Sigmoid colon (tissue), 7 donors: ENCODE data around the gene TMEM119. TPM values are rescaled to one million over a fixed set of nuclear protein-coding genes. Genes with fewer than 3 reads are reported as not detected.
"Not testable (repeated sequence)": the region's sequence is repeated elsewhere in the genome, so short reads cannot be mapped to it uniquely, and the experiment has no call there.

Experiments
- DNase-seq: peaks from one replicate; pipeline ENCODE4 v3.0.0-alpha.2; 2019
- H3K27ac ChIP-seq, 4 donors: fragments of 200-600 bp; sonication (generic); one replicate each; pipeline ENCODE4 v1.5.1; 2016 to 2019; ENCODE audit warnings: mild to moderate bottlenecking in 1 of 4
- H3K27me3 ChIP-seq, 3 donors: fragments of 200-600 bp; sonication (generic); one replicate each; pipeline ENCODE4 v1.5.1; 2019; ENCODE audit warnings: mild to moderate bottlenecking in 1 of 3
- H3K36me3 ChIP-seq, 4 donors: fragments of 200-600 bp; sonication (generic); one replicate each; pipeline ENCODE4 v1.5.1; 2016 to 2019
- H3K4me1 ChIP-seq, 4 donors: fragments of 200-600 bp; sonication (generic); one replicate each; pipeline ENCODE4 v1.5.1; 2017 to 2019
- H3K4me3 ChIP-seq, 4 donors: fragments of 200-600 bp; sonication (generic); one replicate each; pipeline ENCODE4 v1.5.1; 2017 to 2019; ENCODE audit warnings: mild to moderate bottlenecking in 2 of 4, moderate library complexity in 1 of 4
- H3K9me3 ChIP-seq, 4 donors: fragments of 200-600 bp in 3 of 4; sonication (generic) in 3 of 4; one replicate each; pipeline versions ENCODE4 v1.5.1 to v1.6.1; 2013 to 2019
- EP300 ChIP-seq, 4 donors: sonication (generic); formaldehyde crosslinking; IDR thresholded peaks; one replicate each; pipeline ENCODE4 v1.6.1; 2017; ENCODE audit warnings: antibody characterized with exemption in 4 of 4
- POLR2A ChIP-seq, 2 donors: fragments of 450-650 bp; IDR thresholded peaks; one replicate each; pipeline ENCODE4 v1.6.1; 2016; ENCODE audit warnings: antibody characterized with exemption in 2 of 2, mild to moderate bottlenecking in 2 of 2, moderate library complexity in 2 of 2
- POLR2AphosphoS5 ChIP-seq, 4 donors: sonication (generic); formaldehyde crosslinking; IDR thresholded peaks; one replicate each; pipeline ENCODE4 v1.6.1; 2017; ENCODE audit warnings: antibody characterized with exemption in 4 of 4
- WGBS, 2 donors: extraction: QIAGEN DNeasy Blood & Tissue Kit; methylation state at CpG; one replicate each; pipeline ENCODE4 v1.1.7; 2013; 5-methylcytosine and 5-hydroxymethylcytosine counted together
- intact Hi-C: fragments of 100-400 bp; cut with DNase I; formaldehyde crosslinking; loops from one replicate; pipeline ENCODE4 v1.15.1; 2023
- polyA plus RNA-seq, 3 donors: library from polyadenylated mRNA; stranded (reverse); fragments of 200-250 nt; gene quantifications; one replicate each; pipeline ENCODE4 v1.2.3, GENCODE V29; 2013
- total RNA-seq, 4 donors: library from RNA; depleted of rRNA; stranded (reverse); fragments of >200 nt; gene quantifications; one replicate each; pipeline ENCODE4 v1.1.0, GENCODE V29; 2016
- TF ChIP-seq, protein P1 (sequence below), 4 experiments: fragments of 450-650 bp in 3 of 4; fragments of 200-600 bp in 1 of 4; IDR thresholded peaks; one replicate each; pipeline ENCODE4 v1.5.1; 2016 to 2019; ENCODE audit warnings: antibody characterized with exemption in 4 of 4, mild to moderate bottlenecking in 3 of 4, moderate library complexity in 2 of 4
- donor health status: healthy with polysubstance abuse.
- donor health status: Bipolar disorder and iron deficiency.
- donor health status: healthy.

The TMEM119 gene
- total and polyA plus RNA-seq, 7 donors: 0.95 to 16.9 (median 6.3) TPM

DNA sequence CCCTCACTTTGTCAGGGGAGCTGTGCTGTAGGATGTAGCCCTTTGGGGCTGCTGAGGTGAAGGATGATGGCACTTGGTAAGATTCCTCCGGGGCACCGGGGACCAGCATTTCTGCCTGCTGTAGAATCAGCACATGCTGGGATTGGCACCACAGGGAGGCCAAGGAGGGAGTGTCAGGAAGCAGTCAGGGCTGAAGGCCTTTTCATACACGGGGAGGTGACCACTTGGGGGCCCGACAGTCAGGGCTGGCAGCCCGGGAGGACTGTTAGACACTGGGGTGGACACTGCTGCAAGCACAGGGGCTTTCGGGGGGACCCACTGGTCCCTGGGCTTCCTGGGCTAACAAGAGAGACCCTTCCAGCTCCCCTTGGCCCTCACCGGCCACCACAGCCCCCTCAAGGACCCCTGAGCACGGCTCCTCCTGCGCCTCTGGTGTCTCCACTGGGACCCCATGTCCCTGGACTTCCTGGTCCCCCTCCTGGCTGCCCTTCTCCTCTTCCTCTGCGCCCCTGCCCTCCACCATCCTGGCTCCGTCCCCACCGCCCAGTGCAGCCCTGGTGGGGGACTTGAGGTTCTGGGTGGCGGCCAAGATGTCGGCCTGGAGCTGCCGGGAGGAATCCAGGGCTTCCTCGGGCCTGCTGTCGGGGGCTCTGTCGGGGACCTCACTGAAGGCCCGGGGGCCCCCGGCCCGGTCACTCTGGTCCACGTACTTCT is 6.5 kb downstream of the TMEM119 start:
- intact Hi-C loops: no loop called here
- H3K4me3 ChIP-seq: no peak overlapping the region
- H3K27me3 ChIP-seq: no peaks in the 10 kb centered on the region
- no peak overlapping the region for H3K27ac ChIP-seq
- 88% methylated on average over 22 of the region's 22 CpGs for WGBS, 2 donors
- DNase-seq: no peak
- TF ChIP-seq EP300 (IDR thresholded peaks at IDR 0.05): no peak
- TF ChIP-seq POLR2AphosphoS5 (IDR thresholded peaks at IDR 0.05): no peak
- TF ChIP-seq, protein P1, sequence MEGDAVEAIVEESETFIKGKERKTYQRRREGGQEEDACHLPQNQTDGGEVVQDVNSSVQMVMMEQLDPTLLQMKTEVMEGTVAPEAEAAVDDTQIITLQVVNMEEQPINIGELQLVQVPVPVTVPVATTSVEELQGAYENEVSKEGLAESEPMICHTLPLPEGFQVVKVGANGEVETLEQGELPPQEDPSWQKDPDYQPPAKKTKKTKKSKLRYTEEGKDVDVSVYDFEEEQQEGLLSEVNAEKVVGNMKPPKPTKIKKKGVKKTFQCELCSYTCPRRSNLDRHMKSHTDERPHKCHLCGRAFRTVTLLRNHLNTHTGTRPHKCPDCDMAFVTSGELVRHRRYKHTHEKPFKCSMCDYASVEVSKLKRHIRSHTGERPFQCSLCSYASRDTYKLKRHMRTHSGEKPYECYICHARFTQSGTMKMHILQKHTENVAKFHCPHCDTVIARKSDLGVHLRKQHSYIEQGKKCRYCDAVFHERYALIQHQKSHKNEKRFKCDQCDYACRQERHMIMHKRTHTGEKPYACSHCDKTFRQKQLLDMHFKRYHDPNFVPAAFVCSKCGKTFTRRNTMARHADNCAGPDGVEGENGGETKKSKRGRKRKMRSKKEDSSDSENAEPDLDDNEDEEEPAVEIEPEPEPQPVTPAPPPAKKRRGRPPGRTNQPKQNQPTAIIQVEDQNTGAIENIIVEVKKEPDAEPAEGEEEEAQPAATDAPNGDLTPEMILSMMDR (IDR thresholded peaks at IDR 0.05): no peak
- TF ChIP-seq POLR2A (IDR thresholded peaks at IDR 0.05): no peak
- H3K36me3 ChIP-seq: no peaks in the 10 kb centered on the region
- H3K9me3 ChIP-seq: no peaks in the 10 kb centered on the region
- H3K4me1 ChIP-seq: no peaks in the 10 kb centered on the region

DNA sequence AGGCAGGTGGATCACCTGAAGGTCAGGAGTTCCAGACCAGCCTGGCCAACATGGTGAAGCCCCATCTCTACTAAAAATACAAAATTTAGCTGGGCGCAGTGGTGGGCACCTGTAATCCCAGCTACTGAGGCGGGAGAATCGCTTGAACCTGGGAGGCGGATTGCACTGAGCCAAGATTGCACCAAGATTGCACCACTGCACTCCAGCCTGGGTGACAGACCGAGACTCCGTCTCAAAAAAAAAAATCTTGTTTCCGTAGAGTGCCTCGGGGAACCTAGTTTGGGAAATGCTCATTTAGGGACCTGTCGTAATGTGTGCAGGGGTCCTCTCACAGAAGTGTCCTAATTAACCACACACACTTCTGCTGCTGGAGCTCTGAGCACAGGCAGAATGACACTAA is 7.4 kb downstream of the TMEM119 start:
- intact Hi-C loops, H3K27me3 ChIP-seq, H3K9me3 ChIP-seq, DNase-seq, H3K27ac ChIP-seq, H3K4me3 ChIP-seq, H3K36me3 ChIP-seq, H3K4me1 ChIP-seq: not testable (repeated sequence)
- 90 to 92% methylated on average over 9 of the region's 9 CpGs for WGBS, 2 donors

DNA sequence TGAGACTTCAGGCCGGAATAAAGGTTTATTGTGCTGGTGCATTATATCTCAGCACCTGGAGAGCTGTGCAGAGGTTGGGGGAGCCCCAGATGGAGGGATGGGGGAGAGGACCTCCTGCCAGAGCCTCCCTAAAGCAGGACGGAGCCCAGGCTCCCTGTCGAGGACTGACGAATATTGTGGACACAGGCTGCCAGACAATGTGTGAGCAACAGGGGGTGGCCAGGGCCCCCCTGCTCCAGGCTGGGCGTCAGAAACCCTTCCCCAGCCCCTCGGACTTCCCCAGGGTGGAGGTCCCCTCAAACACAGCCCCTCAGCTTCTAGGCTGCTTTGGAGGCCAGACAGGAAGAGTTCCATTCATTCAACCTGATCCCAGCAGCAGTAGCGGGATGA is 8.0 kb downstream of the TMEM119 start:
- no peaks in the 10 kb centered on the region for H3K36me3 ChIP-seq
- TF ChIP-seq EP300 (IDR thresholded peaks at IDR 0.05) (no peak), POLR2A (IDR thresholded peaks at IDR 0.05) (no peak), POLR2AphosphoS5 (IDR thresholded peaks at IDR 0.05) (no peak)
- TF ChIP-seq, protein P1 (IDR thresholded peaks at IDR 0.05): no peak
- intact Hi-C loops: no loop called here

DNA sequence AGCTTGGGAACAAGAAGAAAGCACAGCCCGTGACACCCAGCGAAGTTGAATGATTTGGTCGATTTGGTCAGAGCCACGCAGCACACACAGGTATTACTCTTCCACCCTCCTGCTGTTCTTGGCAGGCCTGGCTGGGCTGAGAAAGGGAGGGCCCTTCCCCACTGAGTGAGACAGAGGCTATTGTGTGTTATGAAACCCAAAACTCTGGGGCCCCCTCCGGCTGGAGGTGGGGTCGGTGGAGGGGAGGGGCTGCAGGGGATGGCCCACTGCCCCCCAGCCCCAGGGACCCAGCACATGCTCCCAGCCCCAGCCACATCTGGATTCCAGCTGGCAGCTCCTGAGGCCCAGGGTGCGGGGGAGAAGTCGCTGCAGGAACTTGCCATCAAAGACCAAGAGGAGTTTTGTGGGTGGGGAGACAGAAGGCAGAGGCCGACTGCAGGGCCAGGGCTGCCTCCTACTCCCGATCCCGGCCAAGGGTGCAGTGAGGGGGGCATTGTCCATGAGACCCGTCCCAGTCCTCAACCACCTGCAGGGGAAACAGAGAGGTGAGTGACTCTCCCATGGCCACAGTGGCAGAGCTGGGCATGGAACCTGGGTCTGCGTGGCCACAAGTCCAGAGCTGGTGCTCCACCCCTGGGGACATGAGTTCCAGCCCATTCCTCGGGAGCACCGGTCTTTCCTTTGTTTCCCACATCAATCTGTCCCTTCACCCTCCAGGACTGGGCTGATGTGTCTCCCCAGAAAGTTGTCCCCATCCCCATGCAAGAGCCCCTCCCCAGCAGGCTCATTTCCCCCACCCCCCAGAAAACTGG is 8.7 kb downstream of the TMEM119 start:
- Histone ChIP-seq H3K9me3 (no peaks in the 10 kb centered on the region), H3K36me3 (no peaks in the 10 kb centered on the region), H3K4me3 (no peak overlapping the region), H3K4me1 (no peaks in the 10 kb centered on the region), H3K27me3 (no peaks in the 10 kb centered on the region), H3K27ac (no peak overlapping the region)
- DNase-seq: no peak
- no peak for TF ChIP-seq POLR2AphosphoS5 (IDR thresholded peaks at IDR 0.05)
- TF ChIP-seq, protein P1 (IDR thresholded peaks at IDR 0.05): no peak
- 58 to 60% methylated on average over 15 of the region's 15 CpGs for WGBS, 2 donors
- intact Hi-C loops: no loop called here

More for the DNA sequence above, 8.0 kb downstream of the TMEM119 start:
- H3K27me3 ChIP-seq: no peaks in the 10 kb centered on the region
- no peaks in the 10 kb centered on the region for H3K9me3 ChIP-seq
- DNase-seq: no peak
- H3K4me3 ChIP-seq: no peak overlapping the region
- no peaks in the 10 kb centered on the region for H3K4me1 ChIP-seq
- H3K27ac ChIP-seq: no peak overlapping the region
- WGBS, 2 donors: 69 to 74% methylated on average over 7 of the region's 7 CpGs

DNA sequence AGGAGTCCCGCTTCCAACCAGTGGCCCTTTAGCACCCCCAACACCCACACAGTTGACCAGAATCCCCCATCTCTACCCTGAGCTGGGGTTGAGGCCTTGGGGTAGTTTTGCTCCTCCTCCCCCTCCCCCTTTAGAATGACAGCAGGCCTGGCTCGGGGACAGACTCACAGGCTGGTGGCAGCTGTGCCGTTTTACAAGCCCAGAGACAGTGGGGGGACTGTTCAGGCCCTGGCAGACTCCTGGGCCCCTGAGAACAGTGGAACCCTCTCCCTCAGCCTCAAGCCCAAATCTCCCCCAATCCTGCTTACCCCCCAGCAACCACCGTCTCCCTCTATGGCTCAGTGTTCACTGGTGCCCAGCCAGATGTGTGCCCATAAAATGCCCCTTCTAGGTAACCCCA is 10.1 kb downstream of the TMEM119 start:
- intact Hi-C loops: no loop called here
- no peaks in the 10 kb centered on the region for H3K4me1 ChIP-seq
- no peak overlapping the region for H3K4me3 ChIP-seq
- TF ChIP-seq POLR2A (IDR thresholded peaks at IDR 0.05): no peak
- TF ChIP-seq, protein P1 (IDR thresholded peaks at IDR 0.05): no peak
- H3K27ac ChIP-seq: no peak overlapping the region
- DNase-seq: no peak
- no peaks in the 10 kb centered on the region for H3K9me3 ChIP-seq
- 63 to 77% methylated on average over 4 of the region's 4 CpGs for WGBS, 2 donors
- H3K27me3 ChIP-seq: no peaks in the 10 kb centered on the region
- H3K36me3 ChIP-seq: no peaks in the 10 kb centered on the region
